ENCODE results near the gene GADD45A. TPM values are rescaled to one million over a fixed set of nuclear protein-coding genes. Genes with fewer than 3 reads are reported as not detected.
A peak's percentile ranks its signal among the peaks of the same experiment; 100 is the strongest.

GADD45A gene
- total and polyA plus RNA-seq, 9 of the 15 experiments (the other 6 are each of a cell fraction or from before 2014, with no cell fraction given) = 21.3 to 156 (median 62.1) TPM

- TF ChIP-seq SMC3 (conservative IDR thresholded peaks at IDR 0.05; ENCODE audit: insufficient read depth, low read depth, low read length) = 0 out of 2 replicates have a peak, but pooled peaks have one; percentile 22
- TF ChIP-seq SOX6 (IDR thresholded peaks at IDR 0.05) = peak; percentile 91
- TF ChIP-seq HEY1 (CRISPR knock-in tag; IDR thresholded peaks at IDR 0.05; ENCODE audit: borderline replicate concordance) = no peak
- TF ChIP-seq ZFX (CRISPR knock-in tag; IDR thresholded peaks at IDR 0.05) = no peak
- no peak for TF ChIP-seq U2AF2 (optimal IDR thresholded peaks at IDR 0.05; ENCODE audit: low read depth, low read length)
- TF ChIP-seq SP2 (IDR thresholded peaks at IDR 0.05; ENCODE audit: extremely low read depth, low read depth, low read length, poor library complexity, severe bottlenecking) = no peak
- peak; percentile 43; the same call in 1 of the 2 replicates for TF ChIP-seq MTA2 (IDR thresholded peaks at IDR 0.05; ENCODE audit: low read depth)
- TF ChIP-seq, protein P1, sequence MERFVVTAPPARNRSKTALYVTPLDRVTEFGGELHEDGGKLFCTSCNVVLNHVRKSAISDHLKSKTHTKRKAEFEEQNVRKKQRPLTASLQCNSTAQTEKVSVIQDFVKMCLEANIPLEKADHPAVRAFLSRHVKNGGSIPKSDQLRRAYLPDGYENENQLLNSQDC (CRISPR knock-in tag; IDR thresholded peaks at IDR 0.05) = no peak
- TF ChIP-seq RBM14 (IDR thresholded peaks at IDR 0.05; ENCODE audit: borderline replicate concordance, insufficient read depth, low read depth, low read length) = 0 out of 2 replicates have a peak, but pooled peaks have one; percentile 38
- peak in 1 of 2 experiments; percentile 18; a peak in 1 of 4 replicates for TF ChIP-seq CSDE1 (IDR thresholded peaks at IDR 0.05)
- TF ChIP-seq ZC3H4 (CRISPR knock-in tag; IDR thresholded peaks at IDR 0.05; ENCODE audit: borderline replicate concordance) = no peak; the same call in 1 of the 2 replicates
- peak in 1 of 2 experiments; percentile 95; a peak in 3 of 4 replicates for TF ChIP-seq TBL1XR1 (IDR thresholded peaks at IDR 0.05; ENCODE audit: low read length in 2 of 2)
- 0 out of 2 replicates have a peak, but pooled peaks have one; percentile 43 for TF ChIP-seq ZNF436 (CRISPR knock-in tag; IDR thresholded peaks at IDR 0.05)
- TF ChIP-seq CAMTA2 (CRISPR knock-in tag; conservative IDR thresholded peaks at IDR 0.05) = no peak
- TF ChIP-seq, protein P2, sequence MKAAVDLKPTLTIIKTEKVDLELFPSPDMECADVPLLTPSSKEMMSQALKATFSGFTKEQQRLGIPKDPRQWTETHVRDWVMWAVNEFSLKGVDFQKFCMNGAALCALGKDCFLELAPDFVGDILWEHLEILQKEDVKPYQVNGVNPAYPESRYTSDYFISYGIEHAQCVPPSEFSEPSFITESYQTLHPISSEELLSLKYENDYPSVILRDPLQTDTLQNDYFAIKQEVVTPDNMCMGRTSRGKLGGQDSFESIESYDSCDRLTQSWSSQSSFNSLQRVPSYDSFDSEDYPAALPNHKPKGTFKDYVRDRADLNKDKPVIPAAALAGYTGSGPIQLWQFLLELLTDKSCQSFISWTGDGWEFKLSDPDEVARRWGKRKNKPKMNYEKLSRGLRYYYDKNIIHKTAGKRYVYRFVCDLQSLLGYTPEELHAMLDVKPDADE (conservative IDR thresholded peaks at IDR 0.05; ENCODE audit: control insufficient read depth, low read depth, low read length) = 0 out of 2 replicates have a peak, but pooled peaks have one; percentile 73
- TF ChIP-seq POLR3A (IDR thresholded peaks at IDR 0.05; ENCODE audit: borderline replicate concordance, extremely low read depth, insufficient read depth, insufficient read length) = no peak
- peak; percentile 77 for TF ChIP-seq POLR2AphosphoS5 (IDR thresholded peaks at IDR 0.05; ENCODE audit: control insufficient read depth, insufficient read depth, low read depth, low read length)
- TF ChIP-seq TEAD2 (tag; IDR thresholded peaks at IDR 0.05) = no peak
- no peak for TF ChIP-seq SMARCA5 (IDR thresholded peaks at IDR 0.05)
- TF ChIP-seq ZZZ3 (IDR thresholded peaks at IDR 0.05) = no peak
- no peak for TF ChIP-seq TCF7 (IDR thresholded peaks at IDR 0.05; ENCODE audit: borderline replicate concordance)
- TF ChIP-seq, protein P3, sequence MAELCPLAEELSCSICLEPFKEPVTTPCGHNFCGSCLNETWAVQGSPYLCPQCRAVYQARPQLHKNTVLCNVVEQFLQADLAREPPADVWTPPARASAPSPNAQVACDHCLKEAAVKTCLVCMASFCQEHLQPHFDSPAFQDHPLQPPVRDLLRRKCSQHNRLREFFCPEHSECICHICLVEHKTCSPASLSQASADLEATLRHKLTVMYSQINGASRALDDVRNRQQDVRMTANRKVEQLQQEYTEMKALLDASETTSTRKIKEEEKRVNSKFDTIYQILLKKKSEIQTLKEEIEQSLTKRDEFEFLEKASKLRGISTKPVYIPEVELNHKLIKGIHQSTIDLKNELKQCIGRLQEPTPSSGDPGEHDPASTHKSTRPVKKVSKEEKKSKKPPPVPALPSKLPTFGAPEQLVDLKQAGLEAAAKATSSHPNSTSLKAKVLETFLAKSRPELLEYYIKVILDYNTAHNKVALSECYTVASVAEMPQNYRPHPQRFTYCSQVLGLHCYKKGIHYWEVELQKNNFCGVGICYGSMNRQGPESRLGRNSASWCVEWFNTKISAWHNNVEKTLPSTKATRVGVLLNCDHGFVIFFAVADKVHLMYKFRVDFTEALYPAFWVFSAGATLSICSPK (IDR thresholded peaks at IDR 0.05; ENCODE audit: borderline replicate concordance) = no peak
- no peak for TF ChIP-seq TCF7L2 (IDR thresholded peaks at IDR 0.05; ENCODE audit: low read depth, low read length)
- no peak for TF ChIP-seq MECOM (CRISPR knock-in tag; IDR thresholded peaks at IDR 0.05)
- peak; percentile 77 for TF ChIP-seq MTA1 (IDR thresholded peaks at IDR 0.05; ENCODE audit: borderline replicate concordance)
- peak; percentile 86 for TF ChIP-seq POLR2H (tag; IDR thresholded peaks at IDR 0.05; ENCODE audit: low read depth)
Observed at GRCh38 chr1:67686267-67687197, 1.5 kb downstream of the GADD45A start (continued).
